GM18526 (cell line): ENCODE measurements around the gene ABI3.

Source experiments
- POLR2A ChIP-seq: IDR thresholded peaks from 3 replicates; pipeline ENCODE4 v1.6.1; 2011; ENCODE audit not compliant: insufficient read length; ENCODE audit errors: extremely low read depth

ABI3 gene

GRCh38 chr17:49230636-49231562 is 20.4 kb downstream of the ABI3 start, which contains the start of gene PHOSPHO1:
Gene PHOSPHO1, minus strand, starts transcription at chr17:49230787. Its CDS starts 4,096 bp downstream, at chr17:49226691.
- peak; percentile 38 for TF ChIP-seq POLR2A

DNA sequence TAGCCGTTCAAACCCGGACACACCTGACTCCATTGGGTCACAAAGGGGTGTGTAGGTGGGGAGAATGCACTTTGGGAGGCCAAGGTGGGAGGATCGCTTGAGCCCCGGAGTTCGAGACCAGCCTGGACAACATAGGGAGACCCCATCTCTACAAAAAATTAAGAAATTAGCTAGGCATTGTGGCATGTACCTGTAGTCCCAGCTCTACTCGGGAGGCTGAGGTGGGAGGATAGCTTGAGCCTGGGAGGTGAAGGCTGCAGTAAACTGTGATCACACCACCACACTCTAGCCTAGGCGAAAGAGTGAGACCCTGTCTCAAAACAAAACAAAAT is 21.0 kb downstream of the ABI3 start:
- no peak for TF ChIP-seq POLR2A

DNA sequence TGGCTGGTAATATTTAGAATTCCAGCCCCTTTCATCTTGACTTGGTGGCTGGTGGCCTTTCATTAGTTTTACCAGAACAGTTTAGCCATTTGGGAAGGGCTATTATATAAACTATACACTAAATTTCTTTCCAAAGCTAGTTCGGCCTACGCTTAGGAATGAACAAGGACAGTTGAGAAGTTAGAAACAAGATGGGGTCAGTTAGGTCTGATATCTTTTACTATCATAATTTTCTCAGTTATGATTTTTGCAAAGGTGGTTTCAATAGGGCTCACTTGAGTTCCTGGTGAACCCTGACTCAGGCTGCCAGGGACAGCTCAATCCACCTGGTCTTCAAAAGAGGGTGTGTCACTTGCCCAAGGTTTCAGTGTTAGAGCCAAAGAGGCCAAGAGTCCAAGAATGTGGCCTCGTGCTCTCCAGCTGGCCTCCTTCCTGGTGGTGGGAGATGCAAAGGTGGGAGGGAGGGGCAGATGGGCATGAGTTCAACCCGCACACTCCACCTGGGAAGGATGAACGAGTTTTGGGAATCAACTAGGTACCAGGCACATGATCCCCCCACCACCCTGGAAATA is 24.1 kb downstream of the ABI3 start:
- TF ChIP-seq POLR2A = no peak

DNA sequence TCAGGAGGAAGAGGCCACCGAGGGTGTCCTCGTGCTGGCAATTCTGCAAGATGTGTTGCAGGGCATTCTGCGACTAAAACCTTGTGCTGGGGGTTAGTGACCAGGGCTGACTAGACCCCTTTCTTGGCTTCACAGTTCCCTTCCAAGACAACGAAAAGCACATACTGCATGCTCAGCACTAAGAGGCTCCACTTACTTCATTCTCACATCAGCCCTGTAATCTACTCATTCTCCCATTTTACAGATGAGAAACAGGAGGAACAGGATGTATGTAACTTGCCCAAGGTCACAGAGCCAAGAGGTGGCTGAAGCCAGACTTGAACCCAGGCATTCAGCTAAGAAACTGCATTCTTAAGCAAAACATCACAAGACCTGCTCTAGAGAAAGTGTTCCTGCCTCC is 25.4 kb downstream of the ABI3 start:
- TF ChIP-seq POLR2A = no peak

DNA sequence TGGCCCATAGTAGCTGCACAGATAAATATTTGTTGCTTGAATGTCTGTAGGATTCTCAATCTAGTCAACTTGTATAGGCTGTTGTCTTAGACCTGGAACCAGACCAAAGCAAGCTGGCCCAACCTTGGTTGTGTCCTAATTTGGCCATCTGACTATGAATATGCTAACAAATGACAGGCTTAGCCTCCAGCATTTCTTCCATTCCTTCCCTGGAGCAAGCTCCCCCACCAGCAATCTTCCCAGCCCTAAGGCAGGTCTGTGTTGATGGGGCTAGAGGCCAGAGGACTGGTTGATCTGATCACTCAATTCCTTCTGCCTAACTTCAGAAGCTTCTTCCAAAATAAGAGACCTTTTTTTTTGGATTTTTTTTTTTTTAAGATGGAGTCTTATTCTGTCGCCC is 29.5 kb downstream of the ABI3 start:
- no peak for TF ChIP-seq POLR2A

DNA sequence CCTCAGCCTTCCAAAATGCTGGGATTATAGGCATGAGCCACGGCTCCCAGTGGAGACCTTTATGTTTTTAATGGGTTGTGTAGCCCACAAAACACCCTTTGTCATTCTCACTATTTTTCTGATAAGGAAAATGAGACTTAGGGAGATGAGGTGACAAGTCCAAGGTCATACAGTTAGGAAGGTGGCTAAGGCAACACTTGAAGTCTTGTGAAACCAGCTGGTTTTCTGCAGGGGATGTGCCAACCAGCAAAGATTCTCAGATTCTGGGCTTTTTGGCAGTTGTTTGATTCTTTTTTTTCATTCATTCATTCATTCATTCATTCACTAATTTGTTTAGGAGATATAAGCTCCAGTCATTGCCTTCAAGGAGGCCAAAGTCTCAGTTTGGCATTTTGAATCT is 30.1 kb downstream of the ABI3 start:
- TF ChIP-seq POLR2A = no peak

DNA sequence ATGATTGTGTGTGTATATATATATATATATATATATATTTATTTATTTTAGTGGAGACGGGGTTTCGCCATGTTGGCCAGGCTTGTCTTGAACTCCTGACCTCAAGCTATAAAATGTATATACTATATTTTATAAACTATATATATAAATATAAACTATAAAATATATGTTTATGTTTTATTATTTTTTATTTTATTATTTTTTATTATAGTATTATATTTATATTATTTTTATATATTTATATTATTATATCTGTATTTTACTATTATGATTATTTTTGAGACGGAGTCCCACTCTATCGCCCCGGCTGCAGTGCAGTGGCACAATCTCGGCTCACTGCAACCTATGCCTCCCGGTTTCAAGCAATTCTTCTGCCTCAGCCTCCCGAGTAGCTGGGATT is 30.5 kb downstream of the ABI3 start:
- no peak for TF ChIP-seq POLR2A

DNA sequence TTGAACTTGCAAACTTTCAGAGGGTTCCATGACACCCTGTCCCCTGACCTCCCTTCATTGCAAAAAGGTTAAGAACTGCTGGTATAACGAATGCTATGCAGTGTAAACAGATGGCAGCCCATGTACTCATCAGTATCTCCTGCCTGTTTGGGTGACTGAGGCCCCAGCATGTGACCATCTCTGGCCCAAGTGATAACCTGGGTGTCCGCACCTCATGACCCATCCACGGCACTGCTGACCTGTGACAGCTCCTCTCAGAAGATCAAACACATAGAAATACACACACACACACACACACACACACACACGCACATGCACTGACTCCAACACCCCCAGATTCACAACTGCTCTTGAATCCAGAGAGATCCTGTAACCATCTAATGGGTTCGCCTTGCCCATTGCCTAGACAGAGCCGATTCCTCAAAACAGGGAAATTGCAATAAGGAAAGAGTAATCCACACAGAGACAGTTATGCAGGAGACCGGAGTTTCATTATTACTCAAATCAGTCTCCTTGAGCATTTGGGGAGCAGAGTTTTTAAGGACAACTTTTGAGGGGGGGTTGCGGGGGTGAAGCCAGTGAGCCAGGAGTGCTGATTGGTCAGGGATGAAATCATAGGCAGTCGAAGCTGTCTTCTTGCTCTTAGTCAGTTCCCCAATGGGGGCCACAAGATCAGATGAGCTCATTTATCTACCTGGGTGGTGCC is 31.3 kb downstream of the ABI3 start:
- TF ChIP-seq POLR2A = no peak

GRCh38 chr17:49242813-49243212 is 32.3 kb downstream of the ABI3 start:
- no peak for TF ChIP-seq POLR2A

DNA sequence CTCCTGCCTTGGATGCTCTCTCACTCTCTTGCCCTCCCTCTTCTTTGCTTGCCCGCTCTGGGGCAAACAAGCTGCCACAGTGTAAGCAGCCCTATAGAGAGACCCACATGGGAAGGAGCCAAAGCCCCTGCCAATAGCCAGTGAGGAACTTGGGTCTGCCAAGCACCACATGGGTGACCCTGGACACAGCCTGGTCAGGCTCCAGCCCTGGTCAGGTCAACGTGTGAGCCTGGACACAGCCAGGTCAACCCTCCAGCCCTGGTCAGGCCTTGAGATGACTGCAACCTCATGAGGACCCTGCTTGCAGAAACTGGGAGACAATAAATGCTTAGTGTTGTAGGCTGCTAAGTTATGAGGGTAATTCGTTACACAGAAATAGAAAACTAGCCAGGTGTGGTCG is 34.3 kb downstream of the ABI3 start:
- no peak for TF ChIP-seq POLR2A

- TF ChIP-seq POLR2A = no peak
Observed at GRCh38 chr17:49247944-49248343, 37.4 kb downstream of the ABI3 start.

DNA sequence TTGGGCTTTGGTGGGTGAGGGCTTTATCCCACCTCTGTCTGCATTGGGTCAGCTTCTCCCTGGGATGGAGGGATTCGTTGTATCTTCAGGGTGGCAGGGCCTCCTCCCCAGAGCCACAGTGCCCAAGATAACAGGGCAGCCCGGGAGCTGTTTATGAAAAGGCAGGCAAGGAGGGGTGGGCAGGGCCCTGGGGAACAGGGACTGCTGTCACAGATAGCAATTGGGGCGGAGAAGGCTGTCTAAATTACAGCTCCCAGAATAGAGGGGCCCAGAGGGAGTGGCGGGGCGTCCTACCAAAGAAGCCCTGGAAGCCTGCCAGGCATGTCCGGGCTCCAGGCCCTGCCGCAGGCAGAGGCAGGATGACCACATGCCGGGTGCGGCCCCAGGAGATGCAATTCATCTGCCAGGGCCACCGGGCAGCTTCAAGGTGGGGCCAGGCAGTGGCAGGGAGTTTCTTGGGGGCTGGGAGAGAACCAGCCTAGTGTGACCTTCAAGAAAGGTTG is 38.8 kb downstream of the ABI3 start:
- TF ChIP-seq POLR2A = no peak

DNA sequence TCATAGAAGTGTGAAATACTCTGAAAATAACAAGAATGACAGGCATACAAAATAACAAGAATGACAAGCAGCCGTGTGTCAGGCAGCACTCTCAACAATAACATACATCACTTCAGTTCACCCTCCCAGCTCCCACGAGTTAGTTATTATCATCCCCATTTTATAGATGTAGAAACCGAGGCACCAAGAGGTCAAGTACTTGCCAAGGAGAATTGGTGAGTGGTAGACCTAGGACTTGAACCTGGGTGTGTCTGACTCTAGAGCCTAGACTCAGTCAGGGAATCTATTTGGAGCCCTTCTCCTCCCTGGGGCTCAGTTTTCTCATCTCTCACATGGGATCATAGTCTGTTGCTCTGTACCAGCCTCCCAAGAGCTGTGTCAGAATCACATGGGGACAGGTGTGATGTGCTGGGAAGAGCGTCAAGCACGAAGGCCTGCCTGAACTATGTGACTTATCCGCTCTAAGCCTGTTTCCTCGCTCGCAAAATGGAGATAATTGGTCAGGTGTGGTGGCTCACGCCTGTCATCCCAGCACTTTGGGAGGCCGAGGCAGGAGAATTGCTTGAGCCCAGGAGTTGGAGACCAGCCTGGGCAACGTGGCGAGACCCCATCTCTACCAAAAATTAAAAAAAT is 39.5 kb downstream of the ABI3 start:
- TF ChIP-seq POLR2A = no peak

- no peak for TF ChIP-seq POLR2A
Observed at GRCh38 chr17:49252148-49252695, 41.7 kb downstream of the ABI3 start.

- no peak for TF ChIP-seq POLR2A
Observed at GRCh38 chr17:49254066-49254465, 43.6 kb downstream of the ABI3 start.
